Caco-2 (cell line): ENCODE data around the gene C19orf33. TPM values are rescaled to one million over a fixed set of nuclear protein-coding genes. Genes with fewer than 3 reads are reported as not detected.

ENCODE experiments used
- BruUV-seq: library from RNA; stranded (reverse); fragments of 400-500 nt; replicated peaks from 2 replicates; lab custom pipeline; 2021; lab: Mats Ljungman, UMichigan
- CTCF ChIA-PET: fragments of 300-600 bp; sonication (Branson Sonifier 250); formaldehyde crosslinking; loops from one replicate; lab custom pipeline; 2022; ENCODE audit warnings: antibody characterized with exemption; lab: Charles Lee
- POLR2A ChIA-PET: fragments of 300-600 bp; sonication (Branson Sonifier 250); formaldehyde crosslinking; loops from one replicate; lab custom pipeline; 2022; ENCODE audit warnings: antibody characterized with exemption; lab: Charles Lee
- DNase-seq, 2 experiments: peaks; one replicate each; pipeline versions ENCODE4 v3.0.0 to v3.0.0-alpha.2; 2020 to 2022
- H3K27me3 ChIP-seq: replicated peaks from 2 replicates; pipeline ENCODE4 v1.6.0; 2011; ENCODE audit warnings: low read length; ENCODE audit not compliant: control insufficient read depth, insufficient read depth
- H3K36me3 ChIP-seq: 2 replicates; pipeline ENCODE4 v1.5.1; 2011; ENCODE audit warnings: low read length; ENCODE audit not compliant: control insufficient read depth, insufficient read depth
- H3K4me1 ChIP-seq: fragments of 250-450 bp; sonication (Bioruptor Pico); 2 replicates; pipeline ENCODE4 v1.5.1; 2020; ENCODE audit warnings: mild to moderate bottlenecking
- H3K4me3 ChIP-seq: 2 replicates; pipeline ENCODE4 v1.5.1; 2011; ENCODE audit warnings: low read depth, mild to moderate bottlenecking, control low read depth, low read length
- H3K9me3 ChIP-seq: fragments of 250-450 bp; sonication (Bioruptor Pico); 2 replicates; pipeline ENCODE4 v1.5.1; 2020; ENCODE audit warnings: mild to moderate bottlenecking, moderate library complexity
- H3K27ac Mint-ChIP-seq: one replicate; pipeline ENCODE4 v1.8.0; 2022; ENCODE audit warnings: mixed read lengths; ENCODE audit not compliant: unreplicated experiment
- H3K27me3 Mint-ChIP-seq: one replicate; pipeline ENCODE4 v1.8.0; 2022; ENCODE audit warnings: mixed read lengths; ENCODE audit not compliant: insufficient read depth, unreplicated experiment
- H3K36me3 Mint-ChIP-seq: one replicate; pipeline ENCODE4 v1.8.0; 2022; ENCODE audit warnings: mild to moderate bottlenecking, mixed read lengths; ENCODE audit not compliant: insufficient read depth, unreplicated experiment
- H3K4me1 Mint-ChIP-seq: one replicate; pipeline ENCODE4 v1.8.0; 2022; ENCODE audit warnings: low read depth, mixed read lengths; ENCODE audit not compliant: unreplicated experiment
- H3K4me3 Mint-ChIP-seq: one replicate; pipeline ENCODE4 v1.8.0; 2022; ENCODE audit warnings: mild to moderate bottlenecking, moderate library complexity, mixed read lengths; ENCODE audit not compliant: unreplicated experiment
- H3K9me3 Mint-ChIP-seq: one replicate; pipeline ENCODE4 v1.8.0; 2022; ENCODE audit warnings: mixed read lengths; ENCODE audit not compliant: unreplicated experiment
- intact Hi-C: fragments of 100-400 bp; cut with micrococcal nuclease; formaldehyde crosslinking; loops from one replicate; pipeline ENCODE4 v1.10.0; 2022; ENCODE audit not compliant: unreplicated experiment
- total RNA-seq: library from RNA; stranded (reverse); gene quantifications from 2 replicates; pipeline ENCODE4 v1.2.3, GENCODE V29; 2022
- TF ChIP-seq, protein P1 (sequence below), 2 experiments: fragments of 200-600 bp in 1 of 2; IDR thresholded peaks; 1 replicate in 1 of 2; 2 replicates in 1 of 2; pipeline versions ENCODE4 v1.5.1 to v1.8.0; 2011 to 2022; ENCODE audit warnings: antibody characterized with exemption in 1 of 2, control low read depth in 1 of 2, inconsistent platforms in 1 of 2, low read depth in 1 of 2, low read length in 1 of 2, mild to moderate bottlenecking in 1 of 2, moderate library complexity in 1 of 2; ENCODE audit not compliant: insufficient read depth in 1 of 2, severe bottlenecking in 1 of 2, unreplicated experiment in 1 of 2

C19orf33 gene
- total RNA-seq, 1 experiment from 2014 or later = 18.6 TPM

DNA sequence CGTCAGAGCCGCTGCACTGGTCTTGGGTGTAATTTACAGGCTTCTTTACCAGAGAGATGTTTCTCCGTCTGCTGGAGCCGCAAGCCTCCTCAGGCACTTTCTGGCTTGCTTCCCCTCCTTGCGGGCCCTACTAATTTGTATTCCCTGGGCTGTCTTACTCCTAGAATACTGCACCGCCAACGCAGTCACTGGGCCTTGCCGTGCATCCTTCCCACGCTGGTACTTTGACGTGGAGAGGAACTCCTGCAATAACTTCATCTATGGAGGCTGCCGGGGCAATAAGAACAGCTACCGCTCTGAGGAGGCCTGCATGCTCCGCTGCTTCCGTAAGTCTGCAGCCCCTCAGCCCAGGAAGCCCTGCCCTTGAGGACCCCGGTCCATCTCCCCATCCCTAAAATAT, 14.1 kb upstream of the C19orf33 start:
- Histone ChIP-seq H3K4me3 (no peak overlapping the region), H3K27me3 (no peaks in the 10 kb centered on the region), H3K36me3 (peaks cover 11% of the 10 kb centered on the region), H3K9me3 (no peaks in the 10 kb centered on the region), H3K4me1 (no peaks in the 10 kb centered on the region)
- Mint-ChIP-seq H3K27me3 (no peaks in the 10 kb centered on the region), H3K27ac (no peak overlapping the region), H3K9me3 (no peaks in the 10 kb centered on the region), H3K4me1 (no peaks in the 10 kb centered on the region), H3K36me3 (peaks cover 96% of the 10 kb centered on the region), H3K4me3 (no peak overlapping the region)
- TF ChIP-seq, protein P1, sequence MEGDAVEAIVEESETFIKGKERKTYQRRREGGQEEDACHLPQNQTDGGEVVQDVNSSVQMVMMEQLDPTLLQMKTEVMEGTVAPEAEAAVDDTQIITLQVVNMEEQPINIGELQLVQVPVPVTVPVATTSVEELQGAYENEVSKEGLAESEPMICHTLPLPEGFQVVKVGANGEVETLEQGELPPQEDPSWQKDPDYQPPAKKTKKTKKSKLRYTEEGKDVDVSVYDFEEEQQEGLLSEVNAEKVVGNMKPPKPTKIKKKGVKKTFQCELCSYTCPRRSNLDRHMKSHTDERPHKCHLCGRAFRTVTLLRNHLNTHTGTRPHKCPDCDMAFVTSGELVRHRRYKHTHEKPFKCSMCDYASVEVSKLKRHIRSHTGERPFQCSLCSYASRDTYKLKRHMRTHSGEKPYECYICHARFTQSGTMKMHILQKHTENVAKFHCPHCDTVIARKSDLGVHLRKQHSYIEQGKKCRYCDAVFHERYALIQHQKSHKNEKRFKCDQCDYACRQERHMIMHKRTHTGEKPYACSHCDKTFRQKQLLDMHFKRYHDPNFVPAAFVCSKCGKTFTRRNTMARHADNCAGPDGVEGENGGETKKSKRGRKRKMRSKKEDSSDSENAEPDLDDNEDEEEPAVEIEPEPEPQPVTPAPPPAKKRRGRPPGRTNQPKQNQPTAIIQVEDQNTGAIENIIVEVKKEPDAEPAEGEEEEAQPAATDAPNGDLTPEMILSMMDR (IDR thresholded peaks at IDR 0.05; ENCODE audit: insufficient read depth in 1 of 2, low read depth in 1 of 2, low read length in 1 of 2, severe bottlenecking in 1 of 2, unreplicated experiment in 1 of 2) = no peak
- BruUV-seq = no TSS peak
- no peak for DNase-seq
- CTCF ChIA-PET = no interaction called here
- POLR2A ChIA-PET = interaction anchor here (1.3 kb wide), 1 partner anchor 26 kb away, joined by 5 read pairs; the partner anchor contains the start of gene SPINT2
- intact Hi-C loops = no loop called here

GRCh38 chr19:38290631-38291147, 13.4 kb upstream of the C19orf33 start:
- Mint-ChIP-seq H3K27me3 (no peaks in the 10 kb centered on the region), H3K36me3 (peaks cover 96% of the 10 kb centered on the region), H3K4me3 (no peak overlapping the region), H3K27ac (peak overlapping the region; percentile 40), H3K9me3 (no peaks in the 10 kb centered on the region), H3K4me1 (no peaks in the 10 kb centered on the region)
- no TSS peak for BruUV-seq
- Histone ChIP-seq H3K9me3 (no peaks in the 10 kb centered on the region), H3K36me3 (peaks cover 11% of the 10 kb centered on the region), H3K4me1 (no peaks in the 10 kb centered on the region), H3K27me3 (no peaks in the 10 kb centered on the region), H3K4me3 (no peak overlapping the region)
- intact Hi-C loops = no loop called here
- POLR2A ChIA-PET = interaction anchor here (1.3 kb wide), 1 partner anchor 27 kb away, joined by 5 read pairs; the partner anchor contains the start of gene SPINT2
- DNase-seq = no peak
- CTCF ChIA-PET = interaction anchor here (0.9 kb wide), 1 partner anchor 45 kb away, joined by 3 read pairs; the partner anchor contains the start of gene CATSPERG
- TF ChIP-seq, protein P1 (IDR thresholded peaks at IDR 0.05; ENCODE audit: insufficient read depth in 1 of 2, low read depth in 1 of 2, low read length in 1 of 2, severe bottlenecking in 1 of 2, unreplicated experiment in 1 of 2) = no peak

GRCh38 chr19:38291855-38292254, 12.2 kb upstream of the C19orf33 start:
- peaks cover 11% of the 10 kb centered on the region for H3K36me3 ChIP-seq
- no peak overlapping the region for H3K4me3 ChIP-seq
- Mint-ChIP-seq H3K4me1 (no peaks in the 10 kb centered on the region), H3K4me3 (no peak overlapping the region), H3K27ac (no peak overlapping the region), H3K27me3 (no peaks in the 10 kb centered on the region), H3K36me3 (peaks cover 96% of the 10 kb centered on the region), H3K9me3 (no peaks in the 10 kb centered on the region)
- intact Hi-C loops = no loop called here
- ChIA-PET CTCF (no interaction called here), POLR2A (no interaction called here)
- DNase-seq = no peak
- TF ChIP-seq, protein P1 (IDR thresholded peaks at IDR 0.05; ENCODE audit: insufficient read depth in 1 of 2, low read depth in 1 of 2, low read length in 1 of 2, severe bottlenecking in 1 of 2, unreplicated experiment in 1 of 2) = no peak
- BruUV-seq = TSS peak; percentile 91
- H3K4me1 ChIP-seq = no peaks in the 10 kb centered on the region
- H3K27me3 ChIP-seq = no peaks in the 10 kb centered on the region
- no peaks in the 10 kb centered on the region for H3K9me3 ChIP-seq
